Activated CD4-positive, alpha-beta T cell treated with anti-CD3 and anti-CD28 coated beads, Interleukin-2, amount 50 U/mL, for 48 hours (primary cell): ENCODE results near the gene EZH2.

Experiments
- DNase-seq, 2 experiments: peaks; one replicate each; pipeline ENCODE4 v3.0.0-alpha.2; 2020

EZH2 gene

DNA sequence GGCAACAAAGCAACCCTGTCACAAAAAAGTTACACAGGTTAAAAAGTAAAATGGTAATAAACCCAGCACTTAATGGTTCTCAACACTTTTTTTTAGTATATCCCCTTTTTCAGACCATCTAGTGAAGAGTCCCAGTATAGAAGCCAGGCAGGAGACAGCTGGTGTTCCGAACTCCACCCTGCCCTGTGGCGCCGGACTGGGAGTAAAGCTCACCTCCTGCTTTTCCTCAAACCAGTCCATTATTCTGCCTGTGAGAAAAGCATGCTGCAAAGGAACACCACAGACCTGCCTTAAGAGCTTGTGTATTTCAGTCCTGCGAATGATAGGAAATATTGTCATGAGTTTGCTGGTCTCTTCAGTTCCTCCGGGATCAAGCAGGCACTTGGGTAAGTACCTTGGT lies 81.0 kb downstream of the EZH2 start:
- no peak for DNase-seq

- no peak for DNase-seq
Observed at GRCh38 chr7:148802101-148802493, 82.0 kb downstream of the EZH2 start.

GRCh38 chr7:148800677-148801076 lies 83.4 kb downstream of the EZH2 start:
- DNase-seq: no peak

DNA sequence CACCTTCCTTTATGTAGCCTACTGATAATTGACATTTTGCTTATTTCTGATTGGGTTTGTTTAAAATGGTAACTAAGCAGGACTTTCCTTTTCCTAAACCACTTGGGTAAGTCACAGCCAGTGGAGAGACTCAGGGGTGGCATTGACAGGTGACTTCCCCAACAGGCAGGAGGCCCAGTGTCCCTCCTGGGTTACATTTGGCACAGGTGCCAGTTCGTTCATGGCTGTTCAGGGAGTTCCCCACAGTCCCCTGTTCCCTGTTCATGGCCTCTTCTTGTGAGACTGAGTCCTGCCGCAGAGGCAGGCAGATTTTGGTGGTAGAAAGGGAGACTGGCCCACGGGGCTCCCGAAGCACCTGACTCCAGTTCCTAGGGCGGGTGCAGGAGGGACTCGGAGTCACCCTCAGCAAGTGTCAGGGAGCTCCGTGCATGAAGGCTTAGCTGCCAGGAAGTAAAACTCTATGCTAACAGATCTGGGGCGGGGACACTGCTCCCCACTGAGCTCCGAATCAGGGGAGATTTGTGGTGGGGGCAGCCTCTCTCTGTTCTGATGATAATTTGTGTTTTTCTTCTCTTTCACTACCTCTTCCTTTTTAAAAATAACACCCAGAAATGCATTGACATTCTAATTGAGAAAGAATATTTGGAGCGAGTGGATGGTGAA lies 84.1 kb downstream of the EZH2 start:
- no peak for DNase-seq

DNA sequence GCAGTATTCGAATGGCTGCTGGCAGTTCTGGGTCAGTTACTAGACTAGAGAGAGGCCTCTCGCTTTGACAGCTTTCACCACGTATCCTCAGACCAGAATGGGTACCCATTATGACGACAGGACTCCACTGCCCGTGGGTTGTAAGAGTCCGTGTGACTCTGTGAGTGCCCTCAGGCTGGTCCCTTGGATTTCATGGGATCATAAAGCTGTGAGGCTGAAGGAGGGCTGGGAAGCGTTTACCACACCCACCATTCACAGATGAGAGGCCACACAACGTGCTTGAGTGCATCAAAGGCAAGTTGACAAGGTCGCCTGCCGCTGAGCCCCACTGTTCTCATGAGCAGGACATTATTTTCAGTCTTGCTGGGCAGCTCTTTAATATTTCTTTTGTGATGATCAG lies 87.2 kb downstream of the EZH2 start:
- no peak for DNase-seq

DNA sequence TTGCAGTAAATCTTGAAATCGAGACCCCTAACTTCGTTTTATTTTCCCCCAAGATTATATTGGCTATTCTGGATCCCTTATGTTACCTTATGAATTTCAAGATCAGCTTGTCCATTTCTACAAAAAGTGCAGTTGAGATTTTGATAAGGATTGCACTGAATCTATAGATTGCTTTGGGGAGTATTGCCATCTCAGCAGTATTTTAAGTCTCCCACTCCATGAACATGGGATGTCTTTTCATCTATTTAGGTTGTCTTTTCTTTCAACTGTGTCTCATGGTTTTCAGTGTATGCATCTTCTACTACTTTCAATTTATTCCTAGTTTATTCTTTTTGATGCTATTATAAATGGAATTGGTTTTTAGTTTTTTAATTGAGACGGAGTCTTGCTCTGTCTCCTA lies 89.6 kb downstream of the EZH2 start:
- no peak for DNase-seq

DNA sequence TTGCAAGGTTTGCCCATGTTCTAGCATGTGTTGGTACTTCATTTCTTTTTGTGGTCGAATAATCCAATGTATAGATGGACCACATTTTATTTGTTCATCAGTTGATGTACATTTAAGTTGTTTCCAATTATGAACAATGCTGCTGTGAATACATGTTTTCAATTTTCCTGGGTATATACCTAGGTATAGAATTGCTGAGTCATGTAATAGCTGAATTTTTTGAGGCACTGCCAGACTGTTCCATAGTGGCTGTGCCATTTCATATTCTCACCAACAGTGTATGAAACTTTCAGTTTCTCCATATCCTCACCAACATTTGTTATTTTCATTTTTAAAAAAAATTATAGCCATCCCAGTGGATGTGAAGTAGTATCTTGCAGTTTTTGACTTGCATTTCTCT lies 90.5 kb downstream of the EZH2 start:
- no peak for DNase-seq

GRCh38 chr7:148791546-148791945 lies 92.5 kb downstream of the EZH2 start:
- DNase-seq: no peak

DNA sequence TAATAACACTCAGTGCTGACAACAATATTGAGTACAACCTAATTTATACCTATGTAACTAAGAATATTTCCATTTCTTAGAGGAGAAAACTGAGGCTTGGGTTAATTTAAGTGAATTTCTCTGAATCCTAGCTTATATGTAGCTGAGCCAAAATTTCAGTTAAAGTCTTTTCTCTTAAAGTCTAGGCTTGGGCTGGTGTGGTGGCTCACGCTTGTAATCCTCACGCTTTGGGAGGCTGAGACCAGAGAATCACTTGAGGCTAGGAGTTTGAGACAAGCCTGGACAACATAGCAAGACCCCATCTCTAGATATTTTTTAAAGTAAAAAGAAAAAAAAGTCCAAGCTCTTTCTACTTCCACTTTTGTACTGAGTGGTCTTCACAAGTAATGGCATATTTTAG lies 93.2 kb downstream of the EZH2 start:
- DNase-seq: no peak

- DNase-seq: no peak
Observed at GRCh38 chr7:148790131-148790726, 93.9 kb downstream of the EZH2 start.

DNA sequence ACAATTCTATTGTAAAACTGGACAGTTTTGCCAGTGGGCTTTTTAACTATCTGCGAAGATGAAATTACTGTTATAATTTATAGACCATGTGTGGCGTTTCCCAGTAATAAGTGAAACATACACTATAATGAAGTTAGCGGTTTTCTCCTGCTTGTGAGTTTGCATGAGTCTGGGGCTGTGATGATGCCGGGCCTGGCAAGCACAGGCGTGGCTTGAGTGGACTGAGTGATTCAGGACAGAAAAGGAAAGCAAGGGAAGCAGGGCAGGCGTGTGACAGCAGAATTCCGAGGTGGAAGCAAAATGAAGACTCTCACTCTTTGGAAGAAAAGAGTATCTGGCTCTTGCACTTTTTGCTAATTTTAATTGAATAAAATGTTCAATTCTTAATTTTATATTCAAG lies 94.9 kb downstream of the EZH2 start:
- no peak for DNase-seq

DNA sequence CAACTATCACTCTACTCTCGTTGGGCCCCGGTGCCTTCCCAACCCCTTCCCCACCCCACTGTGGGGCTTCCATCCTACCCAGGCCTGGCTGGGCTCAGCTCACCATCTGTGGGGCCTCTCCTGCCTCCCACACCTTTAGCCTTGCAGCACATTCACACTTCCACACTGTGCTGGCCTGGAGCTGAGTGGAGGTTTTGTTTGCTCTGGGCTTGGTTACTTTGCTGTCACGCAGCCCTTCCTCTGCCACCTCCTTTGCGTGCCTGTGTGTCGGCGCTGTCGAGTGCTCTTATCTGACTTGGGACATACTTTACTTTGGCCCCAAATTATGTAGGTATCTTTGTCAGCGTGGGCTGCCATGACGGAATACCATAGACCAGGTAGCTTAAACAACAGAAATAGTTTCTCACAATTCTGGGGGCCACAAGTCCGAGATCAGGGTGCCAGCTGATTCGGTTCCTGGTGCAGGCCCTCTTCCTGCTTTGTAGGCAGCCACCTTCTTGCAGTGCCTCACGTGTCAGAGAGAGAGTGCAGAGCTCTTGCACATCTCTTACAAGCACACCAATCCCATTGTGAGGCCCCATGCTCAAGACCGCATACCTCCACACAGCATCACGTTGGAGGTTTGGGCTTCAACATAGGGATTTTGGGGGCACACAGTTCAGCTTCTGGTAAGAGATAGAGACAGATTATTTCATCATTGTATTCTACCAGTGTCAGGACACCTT lies 96.4 kb downstream of the EZH2 start:
- no peak for DNase-seq

DNA sequence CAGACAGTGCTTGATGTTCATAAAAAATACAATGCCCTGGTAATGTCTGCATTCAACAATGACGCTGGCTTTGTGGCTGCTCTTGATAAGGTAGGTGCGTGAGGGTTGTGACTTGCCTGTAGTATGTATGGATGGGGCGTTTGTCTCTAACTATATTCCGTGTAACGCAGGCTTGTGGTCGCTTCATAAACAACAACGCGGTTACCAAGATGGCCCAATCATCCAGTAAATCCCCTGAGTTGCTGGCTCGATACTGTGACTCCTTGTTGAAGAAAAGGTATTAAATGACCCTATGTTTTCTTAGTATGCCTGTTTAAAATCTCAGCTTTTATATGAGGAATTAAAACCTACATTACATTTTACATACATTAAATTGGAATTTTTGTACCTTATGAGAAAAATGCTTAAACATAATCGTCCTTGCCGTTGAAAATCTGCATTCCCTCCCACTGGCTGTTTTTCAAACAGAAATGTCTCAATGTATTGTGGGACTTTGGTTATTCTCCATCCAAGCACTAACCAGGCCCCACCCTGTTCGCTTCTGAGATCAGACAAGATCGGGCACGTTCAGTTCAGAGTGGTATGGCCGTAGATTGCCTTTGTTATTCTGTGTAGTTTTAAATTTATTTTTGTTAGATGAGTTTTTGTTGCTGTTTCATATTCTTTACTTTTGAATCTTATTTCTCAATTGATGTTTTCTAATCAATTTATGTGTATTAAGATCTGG lies 100.1 kb downstream of the EZH2 start:
- DNase-seq: no peak

- DNase-seq: no peak
Observed at GRCh38 chr7:148782757-148783456, 101.2 kb downstream of the EZH2 start.

- no peak for DNase-seq
Observed at GRCh38 chr7:148774471-148774870, 109.6 kb downstream of the EZH2 start.

DNA sequence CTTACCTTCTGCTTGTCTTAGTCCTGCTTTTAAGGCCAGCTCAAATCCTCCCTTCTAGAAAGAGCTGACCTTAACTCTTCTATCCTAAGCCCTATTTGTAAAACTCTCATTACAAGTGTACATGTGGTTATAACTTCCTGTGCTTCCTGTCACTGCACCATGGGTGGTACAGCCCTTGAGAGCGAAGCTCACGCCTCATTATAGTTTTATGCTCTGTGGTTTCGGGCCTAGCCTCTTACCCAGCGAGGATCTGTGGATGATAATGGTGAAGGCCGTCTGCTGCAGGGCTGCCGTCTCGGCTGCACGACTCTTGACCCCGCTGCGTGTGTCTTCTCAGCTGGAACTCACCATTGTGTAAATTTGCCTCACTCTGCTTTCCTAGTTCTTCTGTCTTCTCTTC lies 110.8 kb downstream of the EZH2 start:
- DNase-seq: peak; percentile 19 to 34

GRCh38 chr7:148772297-148773089 lies 111.6 kb downstream of the EZH2 start:
- DNase-seq: peak; percentile 17 to 47

- DNase-seq: no peak
Observed at GRCh38 chr7:148770004-148770403, 114.1 kb downstream of the EZH2 start.

DNA sequence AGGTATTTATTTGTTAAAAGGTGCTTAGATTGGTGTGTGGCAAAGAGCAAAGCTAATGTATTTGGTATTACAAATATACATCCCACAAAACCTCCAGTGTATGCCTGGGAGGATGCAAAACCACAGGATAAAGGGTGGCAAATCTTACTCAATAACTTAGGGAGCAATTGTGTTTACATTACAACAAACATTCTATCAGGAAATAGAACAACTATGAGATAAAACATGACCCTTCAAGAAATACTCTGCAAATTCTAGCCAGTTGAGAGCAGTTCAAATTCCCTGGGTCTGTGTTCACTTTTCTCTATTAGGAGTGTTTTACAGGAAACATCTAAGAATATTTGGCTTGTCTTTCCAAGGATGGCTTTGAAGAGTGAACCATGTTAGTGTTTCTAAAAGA lies 120.5 kb downstream of the EZH2 start:
- DNase-seq: no peak

DNA sequence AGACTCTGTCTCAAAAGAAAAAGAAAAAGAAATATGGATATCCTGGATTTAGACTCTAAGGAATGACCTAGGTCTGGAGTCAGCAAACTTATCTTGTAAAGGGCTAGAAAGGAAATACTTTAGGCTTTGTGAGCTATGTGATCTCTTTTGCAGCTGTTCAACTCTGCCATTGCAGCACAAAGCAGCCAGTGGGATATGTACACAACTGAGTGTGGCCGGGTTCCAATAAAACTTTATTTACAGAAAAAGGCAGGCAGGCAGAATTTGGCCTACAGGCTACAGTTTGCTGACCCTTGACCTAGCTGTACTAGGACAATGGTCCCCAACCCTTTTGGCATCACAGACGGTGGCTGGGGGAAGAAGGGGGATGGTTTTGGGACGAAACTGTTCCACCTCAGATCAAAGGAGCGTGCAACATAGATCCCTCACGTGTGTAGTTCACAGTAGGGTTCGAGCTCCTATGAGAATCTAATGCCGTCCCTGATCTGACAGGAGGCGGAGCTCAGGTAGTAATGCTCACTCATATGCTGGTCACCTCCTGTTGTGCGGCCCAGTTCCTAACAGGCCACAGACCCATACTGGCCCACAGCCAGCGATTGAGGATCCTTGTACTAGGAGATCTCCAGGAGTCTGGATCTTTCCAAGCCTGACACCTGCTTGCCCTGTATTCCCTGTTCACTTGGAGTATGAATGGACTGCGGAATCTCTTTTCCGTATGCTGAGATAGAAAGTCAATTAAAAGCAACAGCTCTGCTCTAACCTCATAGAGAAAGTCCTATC lies 122.4 kb downstream of the EZH2 start:
- no peak for DNase-seq
